Gastroesophageal sphincter (tissue), 3 donors: ENCODE measurements around the gene OTUD5.

ENCODE experiments used
- CTCF ChIP-seq, 4 experiments: fragments of 200-600 bp in 2 of 4; fragments of 450-650 bp in 2 of 4; sonication (generic) in 1 of 4; IDR thresholded peaks; one replicate each; pipeline ENCODE4 v1.5.1; 2017 to 2019; ENCODE audit warnings: antibody characterized with exemption in 4 of 4, mild to moderate bottlenecking in 2 of 4, moderate library complexity in 2 of 4
- EP300 ChIP-seq: sonication (generic); formaldehyde crosslinking; IDR thresholded peaks from one replicate; pipeline ENCODE4 v1.6.1; 2017; ENCODE audit warnings: antibody characterized with exemption, mild to moderate bottlenecking
- POLR2A ChIP-seq, 2 donors: fragments of 450-650 bp; IDR thresholded peaks; one replicate each; pipeline ENCODE4 v1.6.1; 2017; ENCODE audit warnings: antibody characterized with exemption in 2 of 2, mild to moderate bottlenecking in 2 of 2, moderate library complexity in 1 of 2
- POLR2AphosphoS5 ChIP-seq: sonication (generic); formaldehyde crosslinking; IDR thresholded peaks from one replicate; pipeline ENCODE4 v1.6.1; 2017; ENCODE audit warnings: antibody characterized with exemption

DNA sequence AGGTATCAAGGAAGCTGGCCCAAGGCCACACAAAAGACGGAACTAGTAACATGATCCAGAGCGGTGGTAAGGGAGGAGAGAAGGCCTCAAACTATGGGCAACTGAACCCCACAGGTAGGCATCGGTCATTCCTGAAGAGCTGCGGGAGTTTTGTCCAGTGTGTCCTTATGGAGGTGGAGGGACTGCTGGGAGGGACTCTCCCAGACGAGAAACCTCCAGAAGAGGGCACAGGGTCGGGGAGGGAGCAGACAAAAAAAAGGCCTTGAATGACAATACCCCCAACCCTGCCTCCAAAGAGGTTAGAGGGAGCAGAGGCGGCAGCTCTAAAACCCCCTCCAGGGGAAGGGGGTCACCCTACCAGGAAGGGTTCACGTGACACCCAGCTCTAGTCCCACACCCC is 53.2 kb downstream of the OTUD5 start:
- TF ChIP-seq CTCF (IDR thresholded peaks at IDR 0.05) (no peak), POLR2A (IDR thresholded peaks at IDR 0.05) (no peak), POLR2AphosphoS5 (no peak), EP300 (no peak)
